ENCODE measurements around the gene SDK1.

The SDK1 gene

GRCh38 chr7:3336042-3336665 lies 35.1 kb downstream of the SDK1 start:
- no peak for DNase-seq

GRCh38 chr7:3338161-3338560 lies 37.1 kb downstream of the SDK1 start:
- DNase-seq, result no peak

GRCh38 chr7:3345699-3346481 lies 44.8 kb downstream of the SDK1 start:
- no peak for DNase-seq

- no peak for DNase-seq
Observed at GRCh38 chr7:3349126-3349525, 48.1 kb downstream of the SDK1 start.

GRCh38 chr7:3356173-3356572 lies 55.1 kb downstream of the SDK1 start:
- no peak for DNase-seq

- DNase-seq, result no peak
Observed at GRCh38 chr7:3358991-3359390, 57.9 kb downstream of the SDK1 start.

GRCh38 chr7:3367261-3367660 lies 66.2 kb downstream of the SDK1 start:
- no peak for DNase-seq

- DNase-seq, result no peak
Observed at GRCh38 chr7:3370068-3370830, 69.2 kb downstream of the SDK1 start.

GRCh38 chr7:3370921-3371320 lies 69.9 kb downstream of the SDK1 start:
- DNase-seq, result no peak

- no peak for DNase-seq
Observed at GRCh38 chr7:3371601-3372000, 70.5 kb downstream of the SDK1 start.

GRCh38 chr7:3374239-3374638 lies 73.2 kb downstream of the SDK1 start:
- DNase-seq, result no peak

- DNase-seq, result no peak
Observed at GRCh38 chr7:3378390-3379150, 77.5 kb downstream of the SDK1 start.

GRCh38 chr7:3380034-3380433 lies 79.0 kb downstream of the SDK1 start:
- no peak for DNase-seq

GRCh38 chr7:3380886-3381685 lies 80.0 kb downstream of the SDK1 start:
- no peak for DNase-seq

GRCh38 chr7:3386423-3387190 lies 85.6 kb downstream of the SDK1 start:
- DNase-seq, result no peak

GRCh38 chr7:3393862-3394261 lies 92.8 kb downstream of the SDK1 start:
- no peak for DNase-seq

- DNase-seq, result no peak
Observed at GRCh38 chr7:3397324-3397723, 96.3 kb downstream of the SDK1 start.

GRCh38 chr7:3399858-3400257 lies 98.8 kb downstream of the SDK1 start:
- DNase-seq, result no peak

GRCh38 chr7:3404501-3404900 lies 103.4 kb downstream of the SDK1 start:
- DNase-seq, result no peak

GRCh38 chr7:3408814-3409595 lies 108.0 kb downstream of the SDK1 start:
- DNase-seq, result no peak

- no peak for DNase-seq
Observed at GRCh38 chr7:3412871-3413270, 111.8 kb downstream of the SDK1 start.

All from stimulated activated CD4-positive, alpha-beta T cell treated with anti-CD3 and anti-CD28 coated beads, Interleukin-4, amount 100 ng/mL, for 4 hours (primary cell).